Activated CD4-positive, alpha-beta T cell treated with anti-CD3 and anti-CD28 coated beads for 1 hour (primary cell): ENCODE results near the gene LGALS12.
A peak's percentile ranks its signal among the peaks of the same experiment; 100 is the strongest.
"Not testable (repeated sequence)": the region's sequence is repeated elsewhere in the genome, so short reads cannot be mapped to it uniquely, and the experiment has no call there.

Experiments
- DNase-seq: peaks from one replicate; pipeline ENCODE4 v3.0.0-alpha.2; 2020

The LGALS12 gene

GRCh38 chr11:63506876-63507275 is 992 bp downstream of the LGALS12 start:
- DNase-seq = no peak

GRCh38 chr11:63507511-63507910 is 1.6 kb downstream of the LGALS12 start:
- DNase-seq = no peak

GRCh38 chr11:63508009-63508408 is 2.1 kb downstream of the LGALS12 start:
- no peak for DNase-seq

GRCh38 chr11:63508745-63509144 is 2.9 kb downstream of the LGALS12 start:
- DNase-seq = no peak

GRCh38 chr11:63510360-63511047 is 4.6 kb downstream of the LGALS12 start:
- DNase-seq = no peak

GRCh38 chr11:63511048-63511748 is 5.3 kb downstream of the LGALS12 start:
- no peak for DNase-seq

- DNase-seq = no peak
These were observed 6.9 kb downstream of the LGALS12 start for GRCh38 chr11:63512816-63513215.

GRCh38 chr11:63516109-63516508 is 10.2 kb downstream of the LGALS12 start:
- no peak for DNase-seq

GRCh38 chr11:63517156-63517555 is 11.3 kb downstream of the LGALS12 start:
- DNase-seq = no peak

- no peak for DNase-seq
These were observed 12.7 kb downstream of the LGALS12 start for GRCh38 chr11:63518548-63518947.

GRCh38 chr11:63520606-63521170 is 14.8 kb downstream of the LGALS12 start:
- no peak for DNase-seq

GRCh38 chr11:63521896-63522295 is 16.0 kb downstream of the LGALS12 start:
- DNase-seq = no peak

- no peak for DNase-seq
These were observed 17.3 kb downstream of the LGALS12 start for GRCh38 chr11:63523151-63523550.

GRCh38 chr11:63527667-63528066 is 21.8 kb downstream of the LGALS12 start:
- DNase-seq = no peak

GRCh38 chr11:63528156-63528555 is 22.3 kb downstream of the LGALS12 start:
- DNase-seq = not testable (repeated sequence)

GRCh38 chr11:63528729-63529278 is 22.9 kb downstream of the LGALS12 start:
- not testable (repeated sequence) for DNase-seq

GRCh38 chr11:63529373-63529772 is 23.5 kb downstream of the LGALS12 start:
- DNase-seq = not testable (repeated sequence)

GRCh38 chr11:63530021-63530420 is 24.1 kb downstream of the LGALS12 start:
- DNase-seq = no peak

GRCh38 chr11:63531074-63531792 is 25.3 kb downstream of the LGALS12 start:
- peak; percentile 38 for DNase-seq

- no peak for DNase-seq
These were observed 26.2 kb downstream of the LGALS12 start for GRCh38 chr11:63532117-63532516.

- no peak for DNase-seq
These were observed 27.1 kb downstream of the LGALS12 start for GRCh38 chr11:63532799-63533475.

- DNase-seq = no peak
These were observed 28.2 kb downstream of the LGALS12 start for GRCh38 chr11:63534076-63534475.
